PC-3 (cell line): ENCODE data around the gene CFAP46. TPM values are rescaled to one million over a fixed set of nuclear protein-coding genes. Genes with fewer than 3 reads are reported as not detected.
"Not testable (repeated sequence)": the region's sequence is repeated elsewhere in the genome, so short reads cannot be mapped to it uniquely, and the experiment has no call there.

Source experiments
- ATAC-seq: fragments of 200-7000 bp; cut with Tn5 transposase; 2 replicates; pipeline ENCODE4 v1.9.1; 2020; ENCODE audit warnings: mild to moderate bottlenecking, moderate library complexity
- BruUV-seq: library from RNA; stranded (reverse); fragments of 400-500 nt; replicated peaks from 2 replicates; lab custom pipeline; 2021; lab: Mats Ljungman, UMichigan
- CTCF ChIA-PET: fragments of 300-600 bp; sonication (Branson Sonifier 250); formaldehyde crosslinking; loops from one replicate; lab custom pipeline; 2022; ENCODE audit warnings: antibody characterized with exemption; lab: Charles Lee
- POLR2A ChIA-PET: fragments of 300-600 bp; sonication (Branson Sonifier 250); formaldehyde crosslinking; loops from one replicate; lab custom pipeline; 2022; ENCODE audit warnings: antibody characterized with exemption; ENCODE audit not compliant: unreplicated experiment; lab: Charles Lee
- DNase-seq: peaks from one replicate; pipeline ENCODE4 v3.0.0-alpha.2; 2015
- H2AFZ ChIP-seq: fragments of 300-600 bp; sonication (generic); 2 replicates; pipeline ENCODE4 v1.6.0; 2016; ENCODE audit warnings: antibody characterized with exemption, low read length
- H3F3A ChIP-seq: fragments of 300-600 bp; sonication (generic); one replicate; pipeline ENCODE4 v1.6.0; 2017; ENCODE audit warnings: antibody characterized with exemption, low read length, control low read depth, mild to moderate bottlenecking; ENCODE audit not compliant: unreplicated experiment
- H3K27ac ChIP-seq: fragments of 300-600 bp; sonication (generic); 2 replicates; pipeline ENCODE4 v1.5.1; 2016; ENCODE audit warnings: mild to moderate bottlenecking, low read length
- H3K27me3 ChIP-seq: fragments of 300-600 bp; sonication (generic); 2 replicates; pipeline ENCODE4 v1.6.1; 2016; ENCODE audit warnings: low read length, mixed read lengths
- H3K36me3 ChIP-seq: fragments of 300-600 bp; sonication (generic); 2 replicates; pipeline ENCODE4 v1.6.1; 2016; ENCODE audit warnings: low read depth, mixed run types, low read length, mixed read lengths
- H3K4me1 ChIP-seq: fragments of 300-600 bp; sonication (generic); 2 replicates; pipeline ENCODE4 v1.5.1; 2016; ENCODE audit warnings: low read length; ENCODE audit not compliant: insufficient read depth
- H3K4me2 ChIP-seq: fragments of 300-600 bp; sonication (generic); 2 replicates; pipeline ENCODE4 v1.6.0; 2016; ENCODE audit warnings: low read length
- H3K4me3 ChIP-seq: fragments of 300-600 bp; sonication (generic); 2 replicates; pipeline ENCODE4 v1.5.1; 2016; ENCODE audit warnings: mild to moderate bottlenecking, low read length, mixed read lengths
- H3K79me2 ChIP-seq: fragments of 300-600 bp; sonication (generic); 2 replicates; pipeline ENCODE4 v1.6.1; 2017; ENCODE audit warnings: low read length, mixed read lengths
- H3K9ac ChIP-seq: fragments of 300-600 bp; sonication (generic); 2 replicates; pipeline ENCODE4 v1.6.0; 2016; ENCODE audit warnings: mild to moderate bottlenecking, low read length
- H3K9me2 ChIP-seq: fragments of 300-600 bp; sonication (generic); replicated peaks from 2 replicates; pipeline ENCODE4 v1.6.1; 2016; ENCODE audit warnings: mixed run types, low read length, mixed read lengths
- H3K9me3 ChIP-seq: fragments of 300-600 bp; sonication (generic); 2 replicates; pipeline ENCODE4 v1.6.1; 2016; ENCODE audit warnings: low read length, mixed read lengths
- H4K20me1 ChIP-seq: fragments of 300-600 bp; sonication (generic); 2 replicates; pipeline ENCODE4 v1.6.1; 2016; ENCODE audit warnings: low read length, mixed read lengths
- EZH2 ChIP-seq: fragments of 300-600 bp; sonication (generic); IDR thresholded peaks from one replicate; pipeline ENCODE4 v1.6.1; 2017; ENCODE audit warnings: antibody characterized with exemption, mild to moderate bottlenecking, low read length; ENCODE audit not compliant: unreplicated experiment
- EZH2phosphoT487 ChIP-seq: fragments of 300-600 bp; sonication (generic); IDR thresholded peaks from 2 replicates; pipeline ENCODE4 v1.6.1; 2018; ENCODE audit warnings: mild to moderate bottlenecking, antibody characterized with exemption, low read length, borderline replicate concordance
- intact Hi-C: fragments of 100-400 bp; cut with micrococcal nuclease; formaldehyde crosslinking; loops from 2 replicates; pipeline ENCODE4 v1.9.0; 2023
- total RNA-seq: library from RNA; depleted of rRNA; stranded (reverse); fragments of >200 nt; gene quantifications from 2 replicates; pipeline ENCODE4 v1.2.3, GENCODE V29; 2014
- TF ChIP-seq, protein P1 (sequence below): fragments of 300-600 bp; sonication (generic); conservative IDR thresholded peaks from 2 replicates; pipeline ENCODE4 v1.5.1; 2017; ENCODE audit warnings: antibody characterized with exemption, low read depth, mild to moderate bottlenecking, low read length

The CFAP46 gene
- total RNA-seq, 1 experiment from 2014 or later = 0.04 TPM

DNA sequence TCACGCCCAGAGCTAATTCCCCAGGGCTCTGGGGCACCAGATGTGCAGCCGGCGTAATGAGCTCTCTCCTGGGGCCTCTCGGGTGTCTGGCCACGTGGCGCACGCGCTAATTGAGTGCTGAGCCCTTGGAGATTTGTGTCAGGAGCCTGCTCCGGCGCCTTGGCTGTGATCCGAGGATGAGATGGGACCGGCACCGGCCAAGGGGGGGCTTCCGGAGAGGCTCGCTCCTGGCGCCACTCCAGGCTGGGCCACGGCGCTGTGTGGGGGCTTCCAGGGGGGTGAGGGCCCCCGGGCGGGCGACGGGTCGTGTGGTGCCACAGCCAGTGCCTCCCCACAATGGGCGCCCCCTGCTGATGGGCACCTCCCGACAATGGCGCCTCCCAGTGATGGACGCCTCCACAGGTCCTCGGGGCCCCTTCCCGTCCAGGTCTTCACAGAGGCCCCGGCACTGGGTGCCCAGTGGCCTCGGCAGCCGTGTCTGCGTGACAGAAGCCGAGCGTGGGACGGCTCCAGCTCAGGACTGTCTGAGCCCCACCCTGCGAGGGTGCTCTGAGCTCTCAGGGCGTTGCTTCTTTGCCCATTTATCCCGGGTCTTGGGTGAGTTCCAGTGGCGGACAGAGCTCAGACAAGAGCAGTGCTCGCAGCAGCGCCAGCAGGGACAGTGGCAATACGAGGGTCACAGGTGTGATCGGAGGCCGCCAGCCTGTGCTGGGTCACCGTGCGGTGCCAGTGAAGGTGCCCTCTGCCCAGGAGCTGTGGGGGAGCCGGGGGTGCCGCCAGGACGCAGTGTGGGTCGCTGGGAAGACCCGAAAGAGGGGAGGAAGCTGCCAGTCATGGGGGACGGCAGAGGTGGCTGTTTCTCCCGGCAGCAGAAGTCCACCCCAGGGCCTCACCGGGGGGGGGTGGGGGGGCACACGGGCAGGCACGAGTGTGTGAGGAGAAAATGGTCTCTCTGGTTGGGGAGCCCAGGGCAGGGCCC, 148.2 kb downstream of the CFAP46 start:
- Histone ChIP-seq H3K4me2 (no peak overlapping the region), H3K36me3 (no peaks in the 10 kb centered on the region), H4K20me1 (no peaks in the 10 kb centered on the region), H3K9ac (no peak overlapping the region), H3K27ac (no peak overlapping the region), H3F3A (no peaks in the 10 kb centered on the region), H2AFZ (no peak overlapping the region), H3K4me3 (no peak overlapping the region), H3K27me3 (peaks cover 3% of the 10 kb centered on the region), H3K9me3 (no peaks in the 10 kb centered on the region), H3K79me2 (no peaks in the 10 kb centered on the region), H3K4me1 (no peaks in the 10 kb centered on the region), H3K9me2 (no peaks in the 10 kb centered on the region)
- POLR2A ChIA-PET = no interaction called here
- TF ChIP-seq EZH2 = no peak
- TF ChIP-seq EZH2phosphoT487 = no peak
- TF ChIP-seq, protein P1, sequence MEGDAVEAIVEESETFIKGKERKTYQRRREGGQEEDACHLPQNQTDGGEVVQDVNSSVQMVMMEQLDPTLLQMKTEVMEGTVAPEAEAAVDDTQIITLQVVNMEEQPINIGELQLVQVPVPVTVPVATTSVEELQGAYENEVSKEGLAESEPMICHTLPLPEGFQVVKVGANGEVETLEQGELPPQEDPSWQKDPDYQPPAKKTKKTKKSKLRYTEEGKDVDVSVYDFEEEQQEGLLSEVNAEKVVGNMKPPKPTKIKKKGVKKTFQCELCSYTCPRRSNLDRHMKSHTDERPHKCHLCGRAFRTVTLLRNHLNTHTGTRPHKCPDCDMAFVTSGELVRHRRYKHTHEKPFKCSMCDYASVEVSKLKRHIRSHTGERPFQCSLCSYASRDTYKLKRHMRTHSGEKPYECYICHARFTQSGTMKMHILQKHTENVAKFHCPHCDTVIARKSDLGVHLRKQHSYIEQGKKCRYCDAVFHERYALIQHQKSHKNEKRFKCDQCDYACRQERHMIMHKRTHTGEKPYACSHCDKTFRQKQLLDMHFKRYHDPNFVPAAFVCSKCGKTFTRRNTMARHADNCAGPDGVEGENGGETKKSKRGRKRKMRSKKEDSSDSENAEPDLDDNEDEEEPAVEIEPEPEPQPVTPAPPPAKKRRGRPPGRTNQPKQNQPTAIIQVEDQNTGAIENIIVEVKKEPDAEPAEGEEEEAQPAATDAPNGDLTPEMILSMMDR = peak; percentile 39; the same call in 1 of the 2 replicates
- BruUV-seq = no TSS peak
- CTCF ChIA-PET = no interaction called here
- intact Hi-C loops = no loop called here
- no peak for DNase-seq
- ATAC-seq = no peak; the same call in 1 of the 2 replicates

DNA sequence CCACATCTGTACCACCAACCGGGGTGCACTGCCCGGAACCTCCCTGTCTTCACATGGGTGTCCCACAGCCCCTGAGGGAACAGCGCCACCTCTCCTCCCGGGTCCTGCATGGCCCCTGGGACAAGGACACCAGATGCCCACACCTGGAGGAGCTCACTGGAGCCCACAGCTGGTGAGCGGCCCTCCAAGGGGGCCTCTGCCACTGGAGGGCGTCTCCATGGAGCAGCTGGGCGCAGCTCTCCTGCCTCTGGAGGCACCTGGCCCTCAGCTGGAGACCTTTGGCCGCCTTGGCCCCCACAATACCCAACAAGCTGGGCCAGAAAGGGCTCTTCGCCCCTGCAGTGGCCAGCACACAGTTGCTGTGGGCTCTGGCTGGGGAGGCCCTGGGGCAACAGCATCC, 149.2 kb downstream of the CFAP46 start:
- Histone ChIP-seq H3K4me1 (no peaks in the 10 kb centered on the region), H3K27ac (no peak overlapping the region), H3K36me3 (no peaks in the 10 kb centered on the region), H4K20me1 (no peaks in the 10 kb centered on the region), H3K9me3 (no peaks in the 10 kb centered on the region), H3K27me3 (peaks cover 13% of the 10 kb centered on the region), H3K79me2 (no peaks in the 10 kb centered on the region), H3F3A (no peaks in the 10 kb centered on the region), H3K9ac (no peak overlapping the region), H3K4me3 (no peak overlapping the region), H2AFZ (no peak overlapping the region), H3K4me2 (no peak overlapping the region), H3K9me2 (no peaks in the 10 kb centered on the region)
- POLR2A ChIA-PET = no interaction called here
- TF ChIP-seq, protein P1 = no peak
- no peak for TF ChIP-seq EZH2
- no peak for TF ChIP-seq EZH2phosphoT487
- ATAC-seq (no peak), DNase-seq (no peak)
- intact Hi-C loops = no loop called here
- CTCF ChIA-PET = no interaction called here
- no TSS peak for BruUV-seq

DNA sequence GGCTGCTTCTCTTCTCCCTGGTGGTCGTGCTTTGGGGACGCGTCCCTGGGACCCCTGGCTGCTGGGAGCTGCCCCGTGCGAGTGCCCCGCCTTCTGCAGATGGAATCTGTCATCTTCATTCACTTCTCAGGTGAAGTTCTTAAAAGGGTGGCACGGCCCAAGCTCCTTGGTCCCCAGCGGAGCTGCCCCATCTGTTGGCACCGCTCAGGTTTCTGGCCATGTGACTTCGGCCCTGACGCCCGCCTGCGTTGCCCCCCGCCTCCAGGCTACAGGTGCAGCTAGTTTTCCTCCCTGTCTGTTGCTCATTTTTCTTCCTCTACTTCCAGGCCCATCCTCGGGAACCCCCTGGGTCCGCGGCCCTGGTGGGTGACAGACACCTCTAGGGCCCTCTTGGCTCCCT, 149.6 kb downstream of the CFAP46 start:
- Histone ChIP-seq H3K27me3 (peaks cover 17% of the 10 kb centered on the region), H3K36me3 (no peaks in the 10 kb centered on the region), H3K4me3 (no peak overlapping the region), H2AFZ (no peak overlapping the region), H3K9me3 (no peaks in the 10 kb centered on the region), H4K20me1 (no peaks in the 10 kb centered on the region), H3K79me2 (no peaks in the 10 kb centered on the region), H3K4me2 (no peak overlapping the region), H3K4me1 (no peaks in the 10 kb centered on the region), H3F3A (no peaks in the 10 kb centered on the region), H3K9me2 (no peaks in the 10 kb centered on the region), H3K9ac (no peak overlapping the region), H3K27ac (no peak overlapping the region)
- intact Hi-C loops = no loop called here
- DNase-seq (no peak), ATAC-seq (no peak)
- no TSS peak for BruUV-seq
- TF ChIP-seq, protein P1 = no peak
- TF ChIP-seq EZH2phosphoT487 (no peak), EZH2 (no peak)
- CTCF ChIA-PET = no interaction called here
- POLR2A ChIA-PET = no interaction called here

DNA sequence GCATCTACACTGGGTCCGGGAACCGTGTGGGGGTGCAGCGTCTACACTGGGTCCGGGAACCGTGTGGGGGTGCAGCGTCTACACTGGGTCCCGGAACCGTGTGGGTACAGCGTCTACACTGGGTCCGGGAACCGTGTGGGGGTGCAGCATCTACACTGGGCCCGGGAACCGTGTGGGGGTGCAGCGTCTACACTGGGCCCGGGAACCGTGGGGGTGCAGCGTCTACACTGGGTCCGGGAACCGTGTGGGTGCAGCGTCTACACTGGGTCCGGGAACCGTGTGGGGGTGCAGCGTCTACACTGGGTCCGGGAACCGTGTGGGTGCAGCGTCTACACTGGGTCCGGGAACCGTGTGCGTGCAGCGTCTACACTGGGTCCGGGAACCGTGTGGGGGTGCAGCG, 150.3 kb downstream of the CFAP46 start:
- intact Hi-C loops, H3K27ac ChIP-seq, H3K4me3 ChIP-seq, H3K4me2 ChIP-seq, H2AFZ ChIP-seq, H3K9me3 ChIP-seq, POLR2A ChIA-PET, H3K4me1 ChIP-seq, CTCF ChIA-PET, H3F3A ChIP-seq, H3K36me3 ChIP-seq, H4K20me1 ChIP-seq, BruUV-seq, H3K9ac ChIP-seq, DNase-seq, H3K9me2 ChIP-seq, H3K79me2 ChIP-seq, ATAC-seq: not testable (repeated sequence)
- peaks cover 21% of the 10 kb centered on the region for H3K27me3 ChIP-seq
